A549 (cell line): Measurements from ENCODE around the gene MAN2A2. TPM values are rescaled to one million over a fixed set of nuclear protein-coding genes. Genes with fewer than 3 reads are reported as not detected.
A peak's percentile ranks its signal among the peaks of the same experiment; 100 is the strongest.
"Not testable (repeated sequence)": the region's sequence is repeated elsewhere in the genome, so short reads cannot be mapped to it uniquely, and the experiment has no call there.

Experiments
- ATAC-seq, 2 experiments: fragments of 200-7000 bp in 1 of 2; fragments of >200 bp in 1 of 2; cut with Nextera tagmentation in 1 of 2; cut with Tn5 transposase in 1 of 2; 3 replicates each; pipeline versions ENCODE4 v1.8.0 to v1.9.1; 2018 to 2020; ENCODE audit warnings: mild to moderate bottlenecking in 1 of 2, moderate library complexity in 1 of 2
- CTCF ChIA-PET: fragments of 300-600 bp; sonication (Branson Sonifier 250); formaldehyde crosslinking; extraction: SDS; loops from one replicate; lab custom pipeline; 2021; ENCODE audit warnings: antibody characterized with exemption, inconsistent platforms; lab: Yijun Ruan, JAX
- POLR2A ChIA-PET: fragments of 350-600 bp; formaldehyde crosslinking; extraction: SDS; loops from one replicate; lab custom pipeline; 2021; ENCODE audit warnings: antibody characterized with exemption, inconsistent platforms; lab: Yijun Ruan, JAX
- DNase-seq, 2 experiments: peaks; one replicate each; pipeline versions ENCODE4 v3.0.0 to v3.0.0-alpha.2; 2011 to 2016; ENCODE audit warnings: low read depth in 1 of 2, low spot score in 1 of 2
- FAIRE-seq: peaks from 2 replicates; lab custom pipeline; 2011; peaks lifted over from hg19 to GRCh38; lab: Jason Lieb, UNC
- H3K27ac ChIP-seq, 2 experiments: fragments of >200 bp; sonication (Bioruptor Twin); formaldehyde crosslinking; 3 replicates each; pipeline ENCODE4 v1.5.1; 2016 to 2017
- H3K4me1 ChIP-seq: fragments of >200 bp; sonication (Bioruptor Twin); formaldehyde crosslinking; 3 replicates; pipeline ENCODE4 v1.6.1; 2016
- H3K4me2 ChIP-seq: fragments of >200 bp; sonication (Bioruptor Twin); formaldehyde crosslinking; 3 replicates; pipeline ENCODE4 v1.6.1; 2016
- H3K4me3 ChIP-seq: fragments of >200 bp; sonication (Bioruptor Twin); formaldehyde crosslinking; 3 replicates; pipeline ENCODE4 v1.5.1; 2016
- H3K9me3 ChIP-seq: fragments of >200 bp; sonication (Bioruptor Twin); formaldehyde crosslinking; 3 replicates; pipeline ENCODE4 v1.6.1; 2016
- BCL3 ChIP-seq: fragments of >200 bp; sonication (Bioruptor Twin); formaldehyde crosslinking; IDR thresholded peaks from 3 replicates; pipeline ENCODE4 v1.6.1; 2016
- CBX2 ChIP-seq: fragments of 200-600 bp; sonication (generic); IDR thresholded peaks from 2 replicates; pipeline ENCODE4 v1.6.1; 2016; ENCODE audit warnings: low read depth, mild to moderate bottlenecking, borderline replicate concordance
- CEBPB ChIP-seq, 2 experiments: fragments of >200 bp in 1 of 2; sonication (Bioruptor Twin) in 1 of 2; formaldehyde crosslinking in 1 of 2; IDR thresholded peaks; 2 replicates each; pipeline ENCODE4 v1.6.1; 2012 to 2016
- ELK1 ChIP-seq: fragments of 150-350 bp; IDR thresholded peaks from 2 replicates; pipeline ENCODE4 v1.6.1; 2014; ENCODE audit warnings: low read depth, mild to moderate bottlenecking, low read length
- EP300 ChIP-seq, 2 experiments: fragments of >200 bp; sonication (Bioruptor Twin); formaldehyde crosslinking; IDR thresholded peaks; 2 replicates in 1 of 2; 3 replicates in 1 of 2; pipeline ENCODE4 v1.6.1; 2016 to 2017
- FOSL2 ChIP-seq, 2 experiments: fragments of 450-650 bp in 1 of 2; fragments of >200 bp in 1 of 2; sonication (Bioruptor Twin) in 1 of 2; formaldehyde crosslinking; IDR thresholded peaks; 2 replicates each; pipeline versions ENCODE4 v1.5.0 to v1.6.1; 2016 to 2020; ENCODE audit warnings: mild to moderate bottlenecking in 1 of 2, moderate library complexity in 1 of 2
- GATA3 ChIP-seq: IDR thresholded peaks from 2 replicates; pipeline ENCODE4 v1.6.1; 2012; ENCODE audit warnings: borderline replicate concordance
- HMGXB4 ChIP-seq: fragments of 250-450 bp; sonication (Bioruptor Pico); IDR thresholded peaks from 2 replicates; pipeline ENCODE4 v1.5.0; 2021; ENCODE audit warnings: mild to moderate bottlenecking, moderate library complexity, borderline replicate concordance
- JUN ChIP-seq, 2 experiments: fragments of >200 bp; sonication (Bioruptor Twin); formaldehyde crosslinking; IDR thresholded peaks; 2 replicates in 1 of 2; 3 replicates in 1 of 2; pipeline ENCODE4 v1.6.1; 2016 to 2017
- JUNB ChIP-seq: fragments of >200 bp; sonication (Bioruptor Twin); formaldehyde crosslinking; IDR thresholded peaks from 2 replicates; pipeline ENCODE4 v1.6.1; 2016
- KDM5A ChIP-seq: fragments of 200-600 bp; sonication (generic); IDR thresholded peaks from 2 replicates; pipeline ENCODE4 v1.6.1; 2016; ENCODE audit warnings: antibody characterized with exemption, mild to moderate bottlenecking
- MAX ChIP-seq: IDR thresholded peaks from 2 replicates; pipeline ENCODE4 v1.6.1; 2012
- MYC ChIP-seq: IDR thresholded peaks from 2 replicates; pipeline ENCODE4 v1.6.1; 2012; ENCODE audit warnings: mild to moderate bottlenecking, inconsistent platforms, low read length, improper control_type of control experiment, borderline replicate concordance
- PHF8 ChIP-seq: fragments of 200-600 bp; sonication (generic); IDR thresholded peaks from 2 replicates; pipeline ENCODE4 v1.6.1; 2016; ENCODE audit warnings: low read depth, mild to moderate bottlenecking, antibody characterized with exemption, moderate library complexity, borderline replicate concordance
- POLR2A ChIP-seq: IDR thresholded peaks from 2 replicates; pipeline ENCODE4 v1.6.1; 2012; ENCODE audit warnings: mild to moderate bottlenecking, low read length
- RAD21 ChIP-seq, 2 experiments: fragments of >200 bp in 1 of 2; sonication (Bioruptor Twin) in 1 of 2; formaldehyde crosslinking in 1 of 2; IDR thresholded peaks in 1 of 2; conservative IDR thresholded peaks in 1 of 2; 2 replicates in 1 of 2; 3 replicates in 1 of 2; pipeline ENCODE4 v1.6.1; 2012 to 2018; ENCODE audit warnings: inconsistent platforms in 1 of 2
- WGBS: methylation state at CpG from one replicate; pipeline ENCODE4 v1.1.6; 2017; ENCODE audit errors: missing lambda C conversion rate; 5-methylcytosine and 5-hydroxymethylcytosine counted together
- polyA plus RNA-seq, 4 experiments: library from polyadenylated mRNA; depleted of rRNA in 3 of 4; stranded (reverse); fragments of >200 nt; fragmentation: RNase III in 1 of 4; extraction: RNeasy Plus Mini Kit Qiagen cat#74134 plus additional on column Dnase treatment in 1 of 4; gene quantifications; 2 replicates in 3 of 4; 3 replicates in 1 of 4; pipeline ENCODE4 v1.2.3, GENCODE V29; 2011 to 2017
- TF ChIP-seq, protein P1 (sequence below): IDR thresholded peaks from 2 replicates; pipeline ENCODE4 v1.6.1; 2012; ENCODE audit warnings: low read depth, borderline replicate concordance
- TF ChIP-seq, protein P2 (sequence below): fragments of >200 bp; sonication (Bioruptor Twin); formaldehyde crosslinking; IDR thresholded peaks from 2 replicates; pipeline ENCODE4 v1.6.1; 2016

Gene MAN2A2
- polyA plus RNA-seq, 2 of the 4 experiments (the other 2 are of a cell fraction) = 22.0 to 32.6 TPM

DNA sequence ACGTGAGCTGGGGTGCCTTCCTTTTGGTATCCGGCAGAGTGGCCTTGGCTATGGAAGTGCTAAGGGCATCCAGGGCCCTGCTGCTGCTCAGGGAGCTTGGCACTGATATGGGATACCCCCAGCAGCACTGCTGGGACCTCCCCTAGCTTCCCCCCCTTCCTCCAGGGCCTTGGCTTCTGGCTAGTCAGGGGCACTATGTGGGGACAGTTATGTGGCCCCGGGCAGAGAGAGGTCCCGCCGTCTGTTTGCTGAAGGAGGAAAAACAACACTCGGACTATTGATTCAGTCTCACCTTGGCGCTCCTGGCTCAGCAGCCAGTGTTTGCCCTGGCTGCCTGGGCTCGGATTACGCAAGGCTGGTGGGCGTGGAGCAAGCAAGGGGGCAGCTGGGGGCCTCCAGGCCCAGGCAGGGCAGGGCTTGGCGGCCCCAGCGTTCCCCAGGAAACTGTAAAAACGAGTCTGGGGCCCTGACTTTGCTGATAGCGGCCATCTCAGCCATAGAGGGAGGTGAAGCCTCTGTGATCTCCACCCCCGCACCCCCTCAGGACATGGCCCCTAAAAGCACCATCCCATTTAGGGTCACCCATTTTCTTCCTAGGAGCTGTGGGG, 29.0 kb upstream of the MAN2A2 start:
- Histone ChIP-seq H3K9me3 (no peaks in the 10 kb centered on the region), H3K4me2 (peak overlapping the region; percentile 96), H3K4me1 (peaks cover 43% of the 10 kb centered on the region), H3K27ac (peak overlapping the region; percentile 85 to 97), H3K4me3 (peak overlapping the region; percentile 77; the same call in 2 of the 3 replicates)
- DNase-seq (peak in 1 of 2 experiments; percentile 73), FAIRE-seq (no peak), ATAC-seq (peak; percentile 40 to 68)
- 13% methylated on average over 12 of the region's 15 CpGs for WGBS
- TF ChIP-seq GATA3 = peak; percentile 83; the same call in 1 of the 2 replicates
- TF ChIP-seq POLR2A = no peak
- no peak for TF ChIP-seq HMGXB4
- TF ChIP-seq JUNB = peak; percentile 39; the same call in 1 of the 2 replicates
- peak; percentile 28 to 71; a peak in 2 of 5 replicates for TF ChIP-seq JUN (IDR thresholded peaks at IDR 0.05)
- TF ChIP-seq EP300 (IDR thresholded peaks at IDR 0.05) = peak; percentile 55 to 65; a peak in 2 of 5 replicates
- TF ChIP-seq PHF8 = no peak
- peak in 1 of 2 experiments; percentile 21; a peak in 1 of 5 replicates for TF ChIP-seq RAD21 (conservative IDR thresholded peaks at IDR 0.05 in 1 of 2, IDR thresholded peaks at IDR 0.05 in 1 of 2)
- TF ChIP-seq ELK1 = no peak
- no peak for TF ChIP-seq CBX2
- TF ChIP-seq MAX = peak; percentile 71
- peak; percentile 61; the same call in 1 of the 3 replicates for TF ChIP-seq BCL3
- TF ChIP-seq, protein P1, sequence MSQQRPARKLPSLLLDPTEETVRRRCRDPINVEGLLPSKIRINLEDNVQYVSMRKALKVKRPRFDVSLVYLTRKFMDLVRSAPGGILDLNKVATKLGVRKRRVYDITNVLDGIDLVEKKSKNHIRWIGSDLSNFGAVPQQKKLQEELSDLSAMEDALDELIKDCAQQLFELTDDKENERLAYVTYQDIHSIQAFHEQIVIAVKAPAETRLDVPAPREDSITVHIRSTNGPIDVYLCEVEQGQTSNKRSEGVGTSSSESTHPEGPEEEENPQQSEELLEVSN = no peak
- peak; percentile 86 to 98 for TF ChIP-seq CEBPB (IDR thresholded peaks at IDR 0.05)
- TF ChIP-seq MYC = 0 out of 2 replicates have a peak, but pooled peaks have one; percentile 5
- TF ChIP-seq, protein P2, sequence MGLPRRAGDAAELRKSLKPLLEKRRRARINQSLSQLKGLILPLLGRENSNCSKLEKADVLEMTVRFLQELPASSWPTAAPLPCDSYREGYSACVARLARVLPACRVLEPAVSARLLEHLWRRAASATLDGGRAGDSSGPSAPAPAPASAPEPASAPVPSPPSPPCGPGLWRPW = peak; percentile 42; the same call in 1 of the 2 replicates
- TF ChIP-seq KDM5A = no peak
- no peak for TF ChIP-seq FOSL2 (IDR thresholded peaks at IDR 0.05)
- TF ChIP-seq FOSL2 (CRISPR knock-in tag; IDR thresholded peaks at IDR 0.05) = peak; percentile 33; the same call in 1 of the 2 replicates
- POLR2A ChIA-PET = interaction anchor here (0.9 to 1.6 kb wide), 3 partner anchors 28 to 209 kb away, joined by 3 to 5 read pairs (median 3); partner anchors contain the start of gene BLM
- CTCF ChIA-PET = interaction anchor here (0.7 to 4.2 kb wide), 8 partner anchors 10 to 554 kb away, joined by 3 to 48 read pairs (median 4); partner anchors contain the start of gene FES

DNA sequence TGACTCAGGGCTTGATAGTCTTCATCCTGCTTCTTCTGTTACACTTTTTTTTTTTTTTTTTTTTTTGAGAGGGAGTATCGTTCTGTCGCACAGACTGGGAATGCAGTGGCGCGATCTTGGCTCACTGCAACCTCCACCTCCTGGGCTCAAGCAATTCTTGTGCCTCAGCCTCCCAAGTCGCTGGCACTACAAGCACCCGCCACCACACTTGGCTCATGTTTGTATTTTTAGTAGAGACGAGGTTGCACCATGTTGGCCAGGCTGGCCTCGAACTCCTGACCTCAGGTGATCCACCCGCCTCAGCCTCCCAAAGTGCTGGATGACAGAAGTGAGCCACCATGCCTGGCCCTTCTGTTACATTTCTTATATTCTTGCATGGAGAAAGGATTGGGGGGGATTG, 28.1 kb upstream of the MAN2A2 start:
- H3K4me2 ChIP-seq, POLR2A ChIA-PET, FAIRE-seq, ATAC-seq, H3K9me3 ChIP-seq, H3K4me3 ChIP-seq, DNase-seq, H3K27ac ChIP-seq: not testable (repeated sequence)
- peaks cover 35% of the 10 kb centered on the region for H3K4me1 ChIP-seq
- 93% methylated on average over 9 of the region's 9 CpGs for WGBS
- CTCF ChIA-PET = interaction anchor here (1.1 to 4.2 kb wide), 5 partner anchors 11 to 227 kb away, joined by 3 to 48 read pairs (median 5); partner anchors contain the start of genes FES and HDDC3
